GM20000 (cell line): ENCODE results near the gene RAB1B.
A peak's percentile ranks its signal among the peaks of the same experiment; 100 is the strongest.
"Not testable (repeated sequence)": the region's sequence is repeated elsewhere in the genome, so short reads cannot be mapped to it uniquely, and the experiment has no call there.

Experiments used
- DNase-seq: peaks from one replicate; pipeline ENCODE4 v3.0.0; 2012; ENCODE audit warnings: low spot score
- TF ChIP-seq, protein P1 (sequence below): IDR thresholded peaks from 2 replicates; pipeline ENCODE4 v1.5.1; 2012; ENCODE audit warnings: mild to moderate bottlenecking, control low read depth; ENCODE audit errors: extremely low read depth, missing control alignments

The RAB1B gene

DNA sequence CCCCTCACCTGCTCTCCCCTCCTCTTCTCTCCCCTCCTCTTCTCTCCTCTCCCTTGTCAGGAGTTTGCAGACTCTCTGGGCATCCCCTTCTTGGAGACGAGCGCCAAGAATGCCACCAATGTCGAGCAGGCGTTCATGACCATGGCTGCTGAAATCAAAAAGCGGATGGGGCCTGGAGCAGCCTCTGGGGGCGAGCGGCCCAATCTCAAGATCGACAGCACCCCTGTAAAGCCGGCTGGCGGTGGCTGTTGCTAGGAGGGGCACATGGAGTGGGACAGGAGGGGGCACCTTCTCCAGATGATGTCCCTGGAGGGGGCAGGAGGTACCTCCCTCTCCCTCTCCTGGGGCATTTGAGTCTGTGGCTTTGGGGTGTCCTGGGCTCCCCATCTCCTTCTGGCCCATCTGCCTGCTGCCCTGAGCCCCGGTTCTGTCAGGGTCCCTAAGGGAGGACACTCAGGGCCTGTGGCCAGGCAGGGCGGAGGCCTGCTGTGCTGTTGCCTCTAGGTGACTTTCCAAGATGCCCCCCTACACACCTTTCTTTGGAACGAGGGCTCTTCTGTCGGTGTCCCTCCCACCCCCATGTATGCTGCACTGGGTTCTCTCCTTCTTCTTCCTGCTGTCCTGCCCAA, 7.7 kb downstream of the RAB1B start:
- TF ChIP-seq, protein P1, sequence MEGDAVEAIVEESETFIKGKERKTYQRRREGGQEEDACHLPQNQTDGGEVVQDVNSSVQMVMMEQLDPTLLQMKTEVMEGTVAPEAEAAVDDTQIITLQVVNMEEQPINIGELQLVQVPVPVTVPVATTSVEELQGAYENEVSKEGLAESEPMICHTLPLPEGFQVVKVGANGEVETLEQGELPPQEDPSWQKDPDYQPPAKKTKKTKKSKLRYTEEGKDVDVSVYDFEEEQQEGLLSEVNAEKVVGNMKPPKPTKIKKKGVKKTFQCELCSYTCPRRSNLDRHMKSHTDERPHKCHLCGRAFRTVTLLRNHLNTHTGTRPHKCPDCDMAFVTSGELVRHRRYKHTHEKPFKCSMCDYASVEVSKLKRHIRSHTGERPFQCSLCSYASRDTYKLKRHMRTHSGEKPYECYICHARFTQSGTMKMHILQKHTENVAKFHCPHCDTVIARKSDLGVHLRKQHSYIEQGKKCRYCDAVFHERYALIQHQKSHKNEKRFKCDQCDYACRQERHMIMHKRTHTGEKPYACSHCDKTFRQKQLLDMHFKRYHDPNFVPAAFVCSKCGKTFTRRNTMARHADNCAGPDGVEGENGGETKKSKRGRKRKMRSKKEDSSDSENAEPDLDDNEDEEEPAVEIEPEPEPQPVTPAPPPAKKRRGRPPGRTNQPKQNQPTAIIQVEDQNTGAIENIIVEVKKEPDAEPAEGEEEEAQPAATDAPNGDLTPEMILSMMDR: no peak
- DNase-seq: no peak

DNA sequence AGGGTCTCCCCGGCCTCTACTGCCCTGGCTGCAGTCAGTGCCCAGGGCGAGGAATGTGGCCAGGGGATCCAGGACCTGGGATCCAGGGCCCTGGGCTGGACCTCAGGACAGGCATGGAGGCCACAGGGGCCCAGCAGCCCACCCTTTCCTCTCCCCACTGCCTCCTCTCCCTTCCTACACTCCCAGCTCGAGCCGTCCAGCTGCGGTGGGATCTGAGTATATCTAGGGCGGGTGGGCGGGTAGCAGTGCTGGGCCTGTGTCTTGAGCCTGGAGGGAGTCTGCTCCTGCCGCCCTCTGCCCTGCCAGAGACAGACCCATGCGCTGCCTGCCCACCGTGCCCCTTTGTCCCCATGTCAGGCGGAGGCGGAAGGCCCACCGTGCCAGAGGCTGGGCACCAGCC, 8.2 kb downstream of the RAB1B start:
- not testable (repeated sequence) for DNase-seq

DNA sequence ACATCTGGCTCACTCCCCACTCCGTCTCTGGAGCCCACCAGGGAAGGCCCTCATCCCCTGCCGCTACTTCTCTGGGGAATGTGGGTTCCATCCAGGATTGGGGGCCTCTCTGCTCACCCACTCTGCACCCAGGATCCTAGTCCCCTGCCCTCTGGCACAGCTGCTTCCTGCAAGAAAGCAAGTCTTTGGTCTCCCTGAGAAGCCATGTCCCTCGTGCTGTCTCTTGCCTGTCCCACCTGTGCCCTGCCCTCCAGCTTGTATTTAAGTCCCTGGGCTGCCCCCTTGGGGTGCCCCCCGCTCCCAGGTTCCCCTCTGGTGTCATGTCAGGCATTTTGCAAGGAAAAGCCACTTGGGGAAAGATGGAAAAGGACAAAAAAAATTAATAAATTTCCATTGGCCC, 8.6 kb downstream of the RAB1B start:
- DNase-seq: not testable (repeated sequence)

DNA sequence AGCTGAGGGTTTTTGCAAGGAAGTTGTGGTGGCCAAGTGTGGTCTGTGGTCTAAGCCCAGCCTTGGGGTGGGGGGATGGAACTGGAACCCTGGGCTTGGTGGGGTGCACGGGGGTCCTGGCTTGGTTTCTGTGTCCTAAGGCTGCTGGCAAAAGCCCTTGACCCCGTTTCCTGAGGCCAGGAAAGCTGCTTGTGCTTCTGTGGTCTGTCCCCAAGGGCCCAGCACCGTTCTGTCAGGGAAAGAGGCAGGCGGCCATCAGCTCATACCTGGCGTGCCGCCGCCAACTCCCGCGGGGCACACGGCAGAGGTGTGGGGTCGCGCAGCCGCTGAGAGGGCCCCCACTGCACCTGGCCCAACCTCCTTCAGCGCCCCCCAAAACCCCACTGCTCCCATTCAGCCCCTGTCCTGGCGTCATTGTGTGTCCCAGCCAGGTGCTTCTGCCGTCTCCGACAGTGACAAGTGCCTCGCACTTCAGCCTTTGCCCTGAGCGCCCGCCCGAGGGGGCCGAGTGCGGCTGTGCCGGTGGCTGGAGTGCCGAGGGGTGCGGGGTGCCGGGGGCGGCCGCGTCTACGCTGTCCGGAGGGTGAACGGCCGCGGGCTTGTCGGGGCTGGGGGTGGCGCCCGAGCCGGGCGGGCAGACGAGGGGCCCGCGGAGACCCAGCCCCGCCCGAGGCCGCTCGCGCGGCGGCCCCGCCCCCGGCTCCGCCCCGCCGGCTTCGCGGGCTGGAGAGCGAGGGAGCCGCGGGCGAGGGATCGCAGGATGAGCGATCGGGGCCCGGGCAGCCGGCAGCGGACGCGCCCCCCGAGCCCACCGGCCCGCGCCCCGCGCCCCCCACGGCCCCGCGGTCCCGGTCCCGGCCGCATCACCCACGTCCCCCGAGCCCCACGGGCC, 9.3 kb downstream of the RAB1B start, which contains the start of gene CNIH2:
Gene CNIH2 (plus strand): TSS at position 705 of the 892 bp plus-strand sequence. CDS start 282 bp downstream, outside the sequence.
- TF ChIP-seq, protein P1: no peak
- peak; percentile 82 for DNase-seq

DNA sequence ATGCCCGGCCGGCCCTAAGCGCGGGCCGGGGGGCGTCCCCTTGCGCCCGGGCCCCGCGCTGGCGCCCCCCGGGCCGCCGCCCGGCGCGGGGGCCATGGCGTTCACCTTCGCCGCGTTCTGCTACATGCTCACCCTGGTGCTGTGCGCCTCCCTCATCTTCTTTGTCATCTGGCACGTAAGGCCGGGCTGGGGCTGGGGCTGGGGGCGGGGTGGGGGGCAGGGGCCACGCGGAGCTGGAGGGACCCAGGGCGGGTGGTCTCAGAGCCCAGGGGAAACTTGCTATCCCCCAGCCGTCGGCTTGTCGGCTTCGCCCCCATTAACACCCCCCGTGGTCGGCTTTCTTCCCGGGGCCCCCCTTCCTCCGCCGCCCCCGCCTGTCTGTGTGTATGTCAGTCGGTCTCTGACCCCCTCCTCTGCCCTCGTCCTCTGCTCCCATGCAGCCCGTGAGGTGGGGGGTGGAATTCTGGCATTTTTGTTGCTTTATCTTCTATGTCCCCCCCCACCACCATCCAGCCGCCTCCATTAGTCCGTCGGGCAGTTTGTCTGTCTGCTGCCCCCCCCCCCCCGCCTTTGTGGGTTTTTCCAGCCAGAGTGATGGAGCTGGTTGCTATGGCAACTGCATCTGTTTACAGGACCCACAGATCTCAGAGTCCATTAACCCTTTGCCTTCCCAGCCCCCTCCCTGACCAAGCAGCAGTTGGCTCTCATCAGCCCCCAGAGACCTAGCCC, 10.1 kb downstream of the RAB1B start:
- DNase-seq: peak; percentile 42
- TF ChIP-seq, protein P1: no peak

DNA sequence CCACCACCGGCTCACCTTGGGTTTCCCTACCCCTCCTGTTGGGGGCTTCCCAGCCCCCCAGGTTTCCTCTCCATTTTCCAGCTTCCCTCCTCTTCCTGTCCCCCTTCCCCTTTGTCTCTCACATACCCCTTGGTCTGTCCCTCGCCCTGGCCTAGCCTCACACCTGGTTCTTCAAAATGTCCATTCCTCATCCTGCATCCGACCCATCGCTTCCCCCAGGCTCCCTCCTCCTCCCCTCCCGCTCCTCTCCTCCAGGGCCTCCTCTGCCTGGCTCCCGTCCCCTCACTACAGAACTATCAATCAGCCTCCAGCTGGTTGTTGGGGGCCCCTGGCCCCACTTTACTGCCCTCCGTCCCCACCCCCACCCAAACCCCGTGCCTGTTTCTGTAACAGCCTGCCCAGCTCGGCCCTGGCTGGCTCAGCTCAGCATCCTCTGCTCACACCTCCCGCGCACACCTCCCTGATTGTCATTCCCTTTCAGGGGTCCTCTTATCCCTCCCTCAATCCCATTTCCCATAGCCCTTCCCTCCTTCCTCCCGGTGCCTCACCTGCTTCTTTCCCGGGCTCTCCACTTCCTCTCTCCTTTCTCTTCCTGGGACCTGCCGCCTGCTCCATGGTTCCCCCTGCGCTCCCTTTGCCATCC, 10.8 kb downstream of the RAB1B start:
- TF ChIP-seq, protein P1: no peak
- no peak for DNase-seq

DNA sequence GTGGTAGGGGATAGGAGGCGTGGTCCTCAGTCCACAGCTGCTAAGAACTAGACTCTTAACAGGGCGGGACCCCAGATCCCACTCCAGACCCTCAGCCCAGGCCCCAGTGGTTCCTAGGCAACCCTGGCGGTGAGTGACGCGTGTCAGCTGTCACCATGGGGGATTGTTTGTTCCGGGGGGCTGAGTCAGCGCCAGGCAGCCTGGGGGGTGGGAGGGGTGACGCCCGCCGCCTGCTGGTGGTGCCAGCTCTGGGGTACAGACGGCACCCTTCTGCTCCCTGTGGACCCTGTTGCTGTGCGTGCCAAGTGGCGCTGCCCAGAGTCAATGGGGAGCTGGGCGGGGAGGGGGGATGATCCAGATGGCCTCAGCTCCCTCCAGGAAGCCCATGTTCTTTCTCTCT, 12.0 kb downstream of the RAB1B start:
- DNase-seq: no peak
- TF ChIP-seq, protein P1: no peak

DNA sequence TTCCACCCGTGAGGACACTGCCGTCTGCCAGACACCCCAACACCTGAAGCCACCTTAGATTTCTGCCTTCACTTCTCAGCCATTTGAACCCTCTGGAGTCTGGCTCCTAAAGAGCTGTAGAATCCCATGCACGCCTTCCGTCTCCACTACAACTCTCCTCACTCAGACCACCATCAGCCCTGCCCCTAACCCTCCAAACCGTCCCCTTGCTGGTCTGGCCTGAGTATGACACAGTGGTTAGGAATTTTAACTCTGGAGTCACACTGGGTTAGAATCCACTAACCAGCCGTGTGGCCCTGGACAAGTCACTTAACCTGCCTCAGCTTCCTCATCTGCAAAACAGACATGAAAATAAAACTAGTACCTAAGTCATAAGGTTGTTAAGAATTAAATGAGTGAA, 12.6 kb downstream of the RAB1B start:
- TF ChIP-seq, protein P1: no peak
- DNase-seq: no peak
